DND-41 (cell line): ENCODE measurements around the gene MANF.

Experiments used
- EZH2 ChIP-seq: IDR thresholded peaks from 3 replicates; pipeline ENCODE4 v1.6.1; 2012; ENCODE audit warnings: borderline replicate concordance, low read depth, mild to moderate bottlenecking, moderate library complexity, low read length, inconsistent platforms; ENCODE audit not compliant: severe bottlenecking
- TF ChIP-seq, protein P1 (sequence below): IDR thresholded peaks from 2 replicates; pipeline ENCODE4 v1.5.1; 2012; ENCODE audit warnings: borderline replicate concordance, low read length, moderate library complexity, mild to moderate bottlenecking; ENCODE audit not compliant: poor library complexity, severe bottlenecking; ENCODE audit errors: extremely low read depth

DNA sequence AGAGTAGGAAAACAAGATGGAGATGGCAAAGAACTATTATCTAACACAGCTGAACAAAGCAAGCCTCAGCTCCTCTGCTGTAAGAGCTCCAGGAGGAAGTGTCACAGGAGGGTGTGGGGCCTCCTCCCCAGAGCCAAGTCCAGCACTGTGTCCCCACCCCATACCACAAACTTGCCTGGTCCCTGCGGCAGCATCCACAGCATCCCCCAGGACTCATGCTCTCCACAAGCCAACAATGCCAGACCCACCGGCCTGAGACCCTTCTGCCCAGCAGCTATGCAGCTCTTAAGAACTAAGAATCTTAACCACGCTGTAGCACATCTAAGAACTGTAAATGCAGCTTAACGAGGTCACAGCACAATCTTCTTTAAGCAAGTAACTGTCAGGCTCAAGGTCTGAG lies 15.1 kb downstream of the MANF start:
- no peak for TF ChIP-seq EZH2
- TF ChIP-seq, protein P1, sequence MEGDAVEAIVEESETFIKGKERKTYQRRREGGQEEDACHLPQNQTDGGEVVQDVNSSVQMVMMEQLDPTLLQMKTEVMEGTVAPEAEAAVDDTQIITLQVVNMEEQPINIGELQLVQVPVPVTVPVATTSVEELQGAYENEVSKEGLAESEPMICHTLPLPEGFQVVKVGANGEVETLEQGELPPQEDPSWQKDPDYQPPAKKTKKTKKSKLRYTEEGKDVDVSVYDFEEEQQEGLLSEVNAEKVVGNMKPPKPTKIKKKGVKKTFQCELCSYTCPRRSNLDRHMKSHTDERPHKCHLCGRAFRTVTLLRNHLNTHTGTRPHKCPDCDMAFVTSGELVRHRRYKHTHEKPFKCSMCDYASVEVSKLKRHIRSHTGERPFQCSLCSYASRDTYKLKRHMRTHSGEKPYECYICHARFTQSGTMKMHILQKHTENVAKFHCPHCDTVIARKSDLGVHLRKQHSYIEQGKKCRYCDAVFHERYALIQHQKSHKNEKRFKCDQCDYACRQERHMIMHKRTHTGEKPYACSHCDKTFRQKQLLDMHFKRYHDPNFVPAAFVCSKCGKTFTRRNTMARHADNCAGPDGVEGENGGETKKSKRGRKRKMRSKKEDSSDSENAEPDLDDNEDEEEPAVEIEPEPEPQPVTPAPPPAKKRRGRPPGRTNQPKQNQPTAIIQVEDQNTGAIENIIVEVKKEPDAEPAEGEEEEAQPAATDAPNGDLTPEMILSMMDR = no peak
